ENCODE data around the gene KCNE3.

DNA sequence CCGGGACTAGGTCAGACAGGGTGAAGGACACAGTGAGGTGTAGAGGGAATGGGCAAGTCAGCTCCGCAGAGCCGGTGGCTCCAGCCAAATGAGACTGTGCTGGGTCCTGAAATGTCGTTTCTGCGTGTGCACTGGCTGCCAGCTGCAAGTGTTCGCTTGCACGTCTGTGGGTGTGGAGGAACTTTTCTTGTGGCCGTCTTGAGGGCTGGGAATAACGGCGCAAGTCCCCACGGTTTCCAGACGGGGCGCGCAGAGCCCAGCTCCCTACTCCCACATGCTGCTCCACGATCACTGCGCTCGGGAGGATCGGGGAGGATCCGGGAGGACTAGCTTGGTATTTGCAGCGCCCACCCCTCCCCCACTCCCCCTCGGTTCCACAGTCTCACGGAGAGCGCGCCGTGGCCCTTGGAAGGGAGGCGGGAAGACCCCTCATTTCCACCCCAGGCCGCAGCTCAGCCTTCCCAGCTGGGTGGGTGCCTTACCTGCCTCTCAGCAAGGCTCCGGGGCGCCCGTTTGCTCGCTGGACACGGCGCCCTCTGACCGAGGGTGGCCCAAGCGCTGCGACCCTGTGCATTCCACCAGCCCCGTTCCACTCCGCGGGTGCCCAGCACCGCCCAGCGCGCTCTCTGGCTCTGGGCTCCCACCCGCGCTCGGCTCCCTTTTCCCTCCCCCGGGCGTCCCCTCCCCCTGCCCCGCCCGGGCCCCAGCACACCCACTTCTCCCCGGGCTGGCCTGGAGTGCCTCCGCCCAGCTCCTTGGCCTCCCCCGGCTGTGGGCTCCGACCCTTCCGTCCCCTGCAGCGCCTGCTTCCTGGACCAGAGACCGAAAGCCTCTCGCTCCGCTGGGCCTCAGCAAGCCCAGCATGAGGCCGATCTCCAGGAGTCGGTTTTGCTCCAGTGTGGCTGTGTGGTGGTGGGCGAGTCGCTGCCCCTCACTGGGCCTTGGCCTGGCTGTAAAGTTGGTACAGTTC is at the start of gene KCNE3:
- TF ChIP-seq EZH2phosphoT487 (IDR thresholded peaks at IDR 0.05; ENCODE audit: borderline replicate concordance, low read length) (no peak), EZH2 (IDR thresholded peaks at IDR 0.05; ENCODE audit: low read length, unreplicated experiment) (no peak)
- TF ChIP-seq, protein P1, sequence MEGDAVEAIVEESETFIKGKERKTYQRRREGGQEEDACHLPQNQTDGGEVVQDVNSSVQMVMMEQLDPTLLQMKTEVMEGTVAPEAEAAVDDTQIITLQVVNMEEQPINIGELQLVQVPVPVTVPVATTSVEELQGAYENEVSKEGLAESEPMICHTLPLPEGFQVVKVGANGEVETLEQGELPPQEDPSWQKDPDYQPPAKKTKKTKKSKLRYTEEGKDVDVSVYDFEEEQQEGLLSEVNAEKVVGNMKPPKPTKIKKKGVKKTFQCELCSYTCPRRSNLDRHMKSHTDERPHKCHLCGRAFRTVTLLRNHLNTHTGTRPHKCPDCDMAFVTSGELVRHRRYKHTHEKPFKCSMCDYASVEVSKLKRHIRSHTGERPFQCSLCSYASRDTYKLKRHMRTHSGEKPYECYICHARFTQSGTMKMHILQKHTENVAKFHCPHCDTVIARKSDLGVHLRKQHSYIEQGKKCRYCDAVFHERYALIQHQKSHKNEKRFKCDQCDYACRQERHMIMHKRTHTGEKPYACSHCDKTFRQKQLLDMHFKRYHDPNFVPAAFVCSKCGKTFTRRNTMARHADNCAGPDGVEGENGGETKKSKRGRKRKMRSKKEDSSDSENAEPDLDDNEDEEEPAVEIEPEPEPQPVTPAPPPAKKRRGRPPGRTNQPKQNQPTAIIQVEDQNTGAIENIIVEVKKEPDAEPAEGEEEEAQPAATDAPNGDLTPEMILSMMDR (conservative IDR thresholded peaks at IDR 0.05; ENCODE audit: low read depth, low read length) = no peak
